ENCODE results near the gene GSDME.

Gene GSDME

DNA sequence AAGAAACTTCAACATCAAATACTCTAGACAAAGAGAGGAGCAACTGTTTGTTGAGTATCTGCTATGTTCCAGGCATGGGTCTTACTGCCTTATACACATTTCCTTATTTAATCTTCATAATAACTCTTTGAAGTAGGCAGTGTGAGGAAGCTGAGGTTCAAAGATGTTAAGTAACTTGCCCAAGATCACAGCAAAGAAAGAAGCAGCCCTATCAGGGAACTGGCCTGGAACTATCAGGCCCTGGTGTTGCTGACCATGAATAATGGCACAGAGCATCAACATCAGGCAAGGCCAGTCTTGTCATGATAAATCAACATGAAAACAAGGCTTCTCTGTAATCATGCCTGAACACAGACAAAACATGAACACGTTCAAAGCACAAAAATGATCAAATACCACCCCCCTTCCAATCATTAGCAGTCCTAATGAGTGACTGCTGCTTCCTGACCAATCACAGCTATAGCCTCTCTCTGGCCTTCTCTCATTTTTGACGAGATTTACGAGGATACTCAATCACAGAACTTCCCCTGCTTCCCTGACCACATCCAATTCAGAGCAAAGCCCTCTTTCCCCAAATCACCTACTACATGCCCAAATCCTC lies 2.3 kb downstream of the GSDME start:
- peak in 1 of 2 experiments; percentile 20 for DNase-seq (ENCODE audit: low read depth in 1 of 2, low spot score in 1 of 2)
- Histone ChIP-seq H3K4me3 (replicated peaks; ENCODE audit: insufficient read depth, low read length) (no peak overlapping the region), H3K27ac (replicated peaks) (no peak overlapping the region), H3K27me3 (ENCODE audit: insufficient read depth, poor library complexity, severe bottlenecking) (peaks cover 16% of the 10 kb centered on the region)
- TF ChIP-seq SPI1 (IDR thresholded peaks at IDR 0.05; ENCODE audit: borderline replicate concordance, low read depth) (no peak), POLR2AphosphoS5 (IDR thresholded peaks at IDR 0.05; ENCODE audit: low read depth) (no peak), GABPA (IDR thresholded peaks at IDR 0.05; ENCODE audit: low read depth) (no peak)
- TF ChIP-seq, protein P1, sequence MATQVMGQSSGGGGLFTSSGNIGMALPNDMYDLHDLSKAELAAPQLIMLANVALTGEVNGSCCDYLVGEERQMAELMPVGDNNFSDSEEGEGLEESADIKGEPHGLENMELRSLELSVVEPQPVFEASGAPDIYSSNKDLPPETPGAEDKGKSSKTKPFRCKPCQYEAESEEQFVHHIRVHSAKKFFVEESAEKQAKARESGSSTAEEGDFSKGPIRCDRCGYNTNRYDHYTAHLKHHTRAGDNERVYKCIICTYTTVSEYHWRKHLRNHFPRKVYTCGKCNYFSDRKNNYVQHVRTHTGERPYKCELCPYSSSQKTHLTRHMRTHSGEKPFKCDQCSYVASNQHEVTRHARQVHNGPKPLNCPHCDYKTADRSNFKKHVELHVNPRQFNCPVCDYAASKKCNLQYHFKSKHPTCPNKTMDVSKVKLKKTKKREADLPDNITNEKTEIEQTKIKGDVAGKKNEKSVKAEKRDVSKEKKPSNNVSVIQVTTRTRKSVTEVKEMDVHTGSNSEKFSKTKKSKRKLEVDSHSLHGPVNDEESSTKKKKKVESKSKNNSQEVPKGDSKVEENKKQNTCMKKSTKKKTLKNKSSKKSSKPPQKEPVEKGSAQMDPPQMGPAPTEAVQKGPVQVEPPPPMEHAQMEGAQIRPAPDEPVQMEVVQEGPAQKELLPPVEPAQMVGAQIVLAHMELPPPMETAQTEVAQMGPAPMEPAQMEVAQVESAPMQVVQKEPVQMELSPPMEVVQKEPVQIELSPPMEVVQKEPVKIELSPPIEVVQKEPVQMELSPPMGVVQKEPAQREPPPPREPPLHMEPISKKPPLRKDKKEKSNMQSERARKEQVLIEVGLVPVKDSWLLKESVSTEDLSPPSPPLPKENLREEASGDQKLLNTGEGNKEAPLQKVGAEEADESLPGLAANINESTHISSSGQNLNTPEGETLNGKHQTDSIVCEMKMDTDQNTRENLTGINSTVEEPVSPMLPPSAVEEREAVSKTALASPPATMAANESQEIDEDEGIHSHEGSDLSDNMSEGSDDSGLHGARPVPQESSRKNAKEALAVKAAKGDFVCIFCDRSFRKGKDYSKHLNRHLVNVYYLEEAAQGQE (IDR thresholded peaks at IDR 0.05; ENCODE audit: insufficient replicate concordance, low read depth), result no peak
- TF ChIP-seq, protein P2, sequence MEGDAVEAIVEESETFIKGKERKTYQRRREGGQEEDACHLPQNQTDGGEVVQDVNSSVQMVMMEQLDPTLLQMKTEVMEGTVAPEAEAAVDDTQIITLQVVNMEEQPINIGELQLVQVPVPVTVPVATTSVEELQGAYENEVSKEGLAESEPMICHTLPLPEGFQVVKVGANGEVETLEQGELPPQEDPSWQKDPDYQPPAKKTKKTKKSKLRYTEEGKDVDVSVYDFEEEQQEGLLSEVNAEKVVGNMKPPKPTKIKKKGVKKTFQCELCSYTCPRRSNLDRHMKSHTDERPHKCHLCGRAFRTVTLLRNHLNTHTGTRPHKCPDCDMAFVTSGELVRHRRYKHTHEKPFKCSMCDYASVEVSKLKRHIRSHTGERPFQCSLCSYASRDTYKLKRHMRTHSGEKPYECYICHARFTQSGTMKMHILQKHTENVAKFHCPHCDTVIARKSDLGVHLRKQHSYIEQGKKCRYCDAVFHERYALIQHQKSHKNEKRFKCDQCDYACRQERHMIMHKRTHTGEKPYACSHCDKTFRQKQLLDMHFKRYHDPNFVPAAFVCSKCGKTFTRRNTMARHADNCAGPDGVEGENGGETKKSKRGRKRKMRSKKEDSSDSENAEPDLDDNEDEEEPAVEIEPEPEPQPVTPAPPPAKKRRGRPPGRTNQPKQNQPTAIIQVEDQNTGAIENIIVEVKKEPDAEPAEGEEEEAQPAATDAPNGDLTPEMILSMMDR (IDR thresholded peaks at IDR 0.05; ENCODE audit: insufficient read depth, low read length), result no peak

DNA sequence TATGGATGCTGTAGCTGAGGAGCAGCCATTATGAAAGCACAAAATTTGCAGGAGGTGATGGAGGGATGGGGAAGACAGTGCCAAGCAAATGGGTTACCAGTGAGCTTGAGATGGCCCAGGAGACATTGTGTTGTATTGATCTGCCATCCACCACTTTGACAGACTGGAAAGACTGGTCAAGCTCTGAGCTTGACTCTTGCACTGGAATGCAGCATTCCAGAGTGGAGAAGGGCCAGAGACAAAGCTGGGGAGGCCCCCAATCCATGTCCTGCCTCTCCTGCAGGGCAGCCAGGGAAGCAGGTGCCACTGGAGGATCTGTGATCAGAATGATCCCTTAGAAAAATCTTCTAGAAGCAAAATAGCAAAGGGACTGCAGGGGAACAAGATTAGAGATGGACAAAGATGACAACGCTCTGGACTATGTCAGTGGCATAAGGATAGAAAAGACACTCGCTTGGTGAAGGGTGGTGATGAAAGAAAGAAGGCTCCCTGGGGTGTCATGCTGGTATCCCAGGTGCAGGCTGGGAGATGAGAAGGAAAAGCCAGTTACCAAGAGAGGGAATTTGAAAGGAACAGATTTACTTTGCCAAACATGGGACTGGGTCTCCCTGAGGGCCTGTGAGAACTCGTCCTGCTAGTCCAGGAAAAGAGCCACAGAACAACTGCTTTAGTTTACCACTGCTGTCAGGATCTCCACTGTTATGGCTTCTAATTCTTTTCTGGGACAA lies 5.0 kb downstream of the GSDME start:
- no peak for DNase-seq (ENCODE audit: low read depth in 1 of 2, low spot score in 1 of 2)
- TF ChIP-seq, protein P2 (IDR thresholded peaks at IDR 0.05; ENCODE audit: insufficient read depth, low read length), result no peak
- TF ChIP-seq SPI1 (IDR thresholded peaks at IDR 0.05; ENCODE audit: borderline replicate concordance, low read depth) (no peak), GABPA (IDR thresholded peaks at IDR 0.05; ENCODE audit: low read depth) (no peak), POLR2AphosphoS5 (IDR thresholded peaks at IDR 0.05; ENCODE audit: low read depth) (no peak)
- TF ChIP-seq, protein P1 (IDR thresholded peaks at IDR 0.05; ENCODE audit: insufficient replicate concordance, low read depth), result no peak
- H3K4me3 ChIP-seq (replicated peaks; ENCODE audit: insufficient read depth, low read length), result no peak overlapping the region
- H3K27ac ChIP-seq (replicated peaks), result no peak overlapping the region
- peaks cover 7% of the 10 kb centered on the region for H3K27me3 ChIP-seq (ENCODE audit: insufficient read depth, poor library complexity, severe bottlenecking)

DNA sequence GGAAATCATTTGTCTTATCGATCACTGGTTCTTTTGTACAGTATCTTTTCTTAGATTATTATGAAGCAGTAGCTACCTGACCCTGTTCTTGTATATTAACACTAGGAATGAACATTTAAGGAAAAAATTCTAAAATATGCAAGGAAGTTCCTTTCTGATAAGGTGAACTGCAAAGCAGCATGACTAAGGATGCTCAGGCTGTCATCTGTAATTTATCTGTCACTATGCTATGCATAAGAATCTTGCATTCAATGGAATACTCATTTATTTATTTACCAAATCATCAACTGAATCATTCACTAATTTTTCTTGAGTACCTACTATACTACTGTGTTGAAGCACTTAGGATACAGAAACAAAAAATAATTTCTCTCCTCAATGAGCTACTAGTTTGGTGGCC lies 5.8 kb downstream of the GSDME start:
- TF ChIP-seq GABPA (IDR thresholded peaks at IDR 0.05; ENCODE audit: low read depth), result no peak
- TF ChIP-seq, protein P1 (IDR thresholded peaks at IDR 0.05; ENCODE audit: insufficient replicate concordance, low read depth), result no peak
- TF ChIP-seq POLR2AphosphoS5 (IDR thresholded peaks at IDR 0.05; ENCODE audit: low read depth), result no peak
- TF ChIP-seq, protein P2 (IDR thresholded peaks at IDR 0.05; ENCODE audit: insufficient read depth, low read length), result no peak
- no peak for TF ChIP-seq SPI1 (IDR thresholded peaks at IDR 0.05; ENCODE audit: borderline replicate concordance, low read depth)
- Histone ChIP-seq H3K4me3 (replicated peaks; ENCODE audit: insufficient read depth, low read length) (no peak overlapping the region), H3K27me3 (ENCODE audit: insufficient read depth, poor library complexity, severe bottlenecking) (peaks cover under 1% of the 10 kb centered on the region), H3K27ac (replicated peaks) (no peak overlapping the region)
- DNase-seq (ENCODE audit: low read depth in 1 of 2, low spot score in 1 of 2), result no peak

All from HL-60 (cell line).